T-helper 2 cell treated with Interferon-gamma antibody and Interleukin-4, amounts not matched to agents 5 μg/mL and 100 μg/mL, for 36 hours (primary cell): ENCODE results near the gene WNT9A.

Experiments
- DNase-seq: peaks from one replicate; pipeline ENCODE4 v3.0.0; 2021; ENCODE audit warnings: low spot score
- H3K27ac Mint-ChIP-seq: one replicate; pipeline ENCODE4 v1.8.0; 2021; ENCODE audit warnings: mild to moderate bottlenecking, mixed read lengths
- H3K27me3 Mint-ChIP-seq: one replicate; pipeline ENCODE4 v1.8.0; 2021; ENCODE audit warnings: low read depth, mixed read lengths
- H3K36me3 Mint-ChIP-seq: one replicate; pipeline ENCODE4 v1.8.0; 2021; ENCODE audit warnings: low read depth, mixed read lengths
- H3K4me1 Mint-ChIP-seq: one replicate; pipeline ENCODE4 v1.8.0; 2021; ENCODE audit warnings: low read depth, mixed read lengths
- H3K4me3 Mint-ChIP-seq: one replicate; pipeline ENCODE4 v1.8.0; 2022; ENCODE audit warnings: mild to moderate bottlenecking, moderate library complexity, mixed read lengths
- H3K9me3 Mint-ChIP-seq: one replicate; pipeline ENCODE4 v1.8.0; 2021; ENCODE audit warnings: mixed read lengths

WNT9A gene

GRCh38 chr1:227926216-227926791 lies 21.4 kb downstream of the WNT9A start:
- Mint-ChIP-seq H3K36me3 (no peaks in the 10 kb centered on the region), H3K4me3 (no peak overlapping the region), H3K4me1 (no peaks in the 10 kb centered on the region), H3K27me3 (no peaks in the 10 kb centered on the region), H3K27ac (no peak overlapping the region), H3K9me3 (no peaks in the 10 kb centered on the region)
- no peak for DNase-seq

GRCh38 chr1:227925582-227926198 lies 22.0 kb downstream of the WNT9A start:
- Mint-ChIP-seq H3K27me3 (no peaks in the 10 kb centered on the region), H3K4me3 (no peak overlapping the region), H3K9me3 (no peaks in the 10 kb centered on the region), H3K27ac (no peak overlapping the region), H3K36me3 (no peaks in the 10 kb centered on the region), H3K4me1 (no peaks in the 10 kb centered on the region)
- no peak for DNase-seq

- Mint-ChIP-seq H3K4me1 (no peaks in the 10 kb centered on the region), H3K27me3 (no peaks in the 10 kb centered on the region), H3K36me3 (no peaks in the 10 kb centered on the region), H3K9me3 (no peaks in the 10 kb centered on the region), H3K4me3 (no peak overlapping the region), H3K27ac (no peak overlapping the region)
- DNase-seq: no peak
These were observed 22.7 kb downstream of the WNT9A start for GRCh38 chr1:227924833-227925574.

GRCh38 chr1:227924168-227924832 lies 23.4 kb downstream of the WNT9A start:
- DNase-seq: no peak
- H3K36me3 Mint-ChIP-seq: no peaks in the 10 kb centered on the region
- no peaks in the 10 kb centered on the region for H3K4me1 Mint-ChIP-seq
- no peaks in the 10 kb centered on the region for H3K9me3 Mint-ChIP-seq
- H3K27ac Mint-ChIP-seq: no peak overlapping the region
- no peaks in the 10 kb centered on the region for H3K27me3 Mint-ChIP-seq
- no peak overlapping the region for H3K4me3 Mint-ChIP-seq

GRCh38 chr1:227923353-227924167 lies 24.2 kb downstream of the WNT9A start:
- Mint-ChIP-seq H3K4me3 (no peak overlapping the region), H3K27ac (no peak overlapping the region), H3K36me3 (no peaks in the 10 kb centered on the region), H3K27me3 (no peaks in the 10 kb centered on the region), H3K9me3 (no peaks in the 10 kb centered on the region), H3K4me1 (no peaks in the 10 kb centered on the region)
- no peak for DNase-seq

- DNase-seq: no peak
- Mint-ChIP-seq H3K27ac (no peak overlapping the region), H3K4me1 (no peaks in the 10 kb centered on the region), H3K4me3 (no peak overlapping the region), H3K36me3 (no peaks in the 10 kb centered on the region), H3K27me3 (no peaks in the 10 kb centered on the region), H3K9me3 (no peaks in the 10 kb centered on the region)
These were observed 25.0 kb downstream of the WNT9A start for GRCh38 chr1:227922501-227923352.

GRCh38 chr1:227921461-227922185 lies 26.1 kb downstream of the WNT9A start:
- H3K36me3 Mint-ChIP-seq: no peaks in the 10 kb centered on the region

GRCh38 chr1:227920896-227921295 lies 26.8 kb downstream of the WNT9A start:
- Mint-ChIP-seq H3K4me1 (no peaks in the 10 kb centered on the region), H3K9me3 (no peaks in the 10 kb centered on the region), H3K27me3 (no peaks in the 10 kb centered on the region), H3K4me3 (no peak overlapping the region), H3K27ac (no peak overlapping the region), H3K36me3 (no peaks in the 10 kb centered on the region)
- no peak for DNase-seq

More at GRCh38 chr1:227921461-227922185, 26.1 kb downstream of the WNT9A start:
- Mint-ChIP-seq H3K27me3 (no peaks in the 10 kb centered on the region), H3K9me3 (no peaks in the 10 kb centered on the region), H3K27ac (no peak overlapping the region), H3K4me3 (no peak overlapping the region), H3K4me1 (no peaks in the 10 kb centered on the region)
- DNase-seq: no peak

- DNase-seq: no peak
- no peaks in the 10 kb centered on the region for H3K36me3 Mint-ChIP-seq
- H3K4me3 Mint-ChIP-seq: no peak overlapping the region
- H3K27me3 Mint-ChIP-seq: no peaks in the 10 kb centered on the region
- H3K9me3 Mint-ChIP-seq: no peaks in the 10 kb centered on the region
- H3K4me1 Mint-ChIP-seq: no peaks in the 10 kb centered on the region
- no peak overlapping the region for H3K27ac Mint-ChIP-seq
These were observed 27.3 kb downstream of the WNT9A start for GRCh38 chr1:227920426-227920825.

- no peak for DNase-seq
- H3K4me1 Mint-ChIP-seq: no peaks in the 10 kb centered on the region
- H3K36me3 Mint-ChIP-seq: no peaks in the 10 kb centered on the region
- no peak overlapping the region for H3K27ac Mint-ChIP-seq
- no peaks in the 10 kb centered on the region for H3K9me3 Mint-ChIP-seq
- H3K4me3 Mint-ChIP-seq: no peak overlapping the region
- H3K27me3 Mint-ChIP-seq: no peaks in the 10 kb centered on the region
These were observed 27.8 kb downstream of the WNT9A start for GRCh38 chr1:227919906-227920305.

- Mint-ChIP-seq H3K9me3 (no peaks in the 10 kb centered on the region), H3K4me1 (no peaks in the 10 kb centered on the region), H3K36me3 (no peaks in the 10 kb centered on the region), H3K27me3 (no peaks in the 10 kb centered on the region), H3K4me3 (no peak overlapping the region), H3K27ac (no peak overlapping the region)
- no peak for DNase-seq
These were observed 29.0 kb downstream of the WNT9A start for GRCh38 chr1:227918736-227919135.

GRCh38 chr1:227918083-227918700 lies 29.5 kb downstream of the WNT9A start:
- Mint-ChIP-seq H3K9me3 (no peaks in the 10 kb centered on the region), H3K4me1 (no peaks in the 10 kb centered on the region), H3K27ac (no peak overlapping the region)

More at GRCh38 chr1:227918083-227918700, 29.5 kb downstream of the WNT9A start:
- Mint-ChIP-seq H3K4me3 (no peak overlapping the region), H3K27me3 (no peaks in the 10 kb centered on the region), H3K36me3 (no peaks in the 10 kb centered on the region)
- no peak for DNase-seq
